HepG2 (cell line): ENCODE results near the gene ITPRIP. TPM values are rescaled to one million over a fixed set of nuclear protein-coding genes. Genes with fewer than 3 reads are reported as not detected.

ENCODE experiments used
- ARHGAP35 ChIP-seq: sonication (generic); formaldehyde crosslinking; IDR thresholded peaks from 2 replicates; pipeline ENCODE4 v1.9.0; 2022; ENCODE audit warnings: mild to moderate bottlenecking, inconsistent platforms, moderate library complexity, missing genetic modification reagents, borderline replicate concordance
- CEBPB ChIP-seq: IDR thresholded peaks from 2 replicates; pipeline ENCODE4 v1.6.1; 2011; ENCODE audit warnings: low read depth, low read length, improper control_type of control experiment, borderline replicate concordance
- CHD2 ChIP-seq: IDR thresholded peaks from 2 replicates; pipeline ENCODE4 v1.6.1; 2011; ENCODE audit warnings: low read depth, low read length, improper control_type of control experiment
- FOSL1 ChIP-seq: sonication (generic); formaldehyde crosslinking; IDR thresholded peaks from 2 replicates; pipeline ENCODE4 v1.9.0; 2021; ENCODE audit warnings: missing genetic modification reagents, borderline replicate concordance
- FOXP1 ChIP-seq, 2 experiments: fragments of 450-650 bp in 1 of 2; IDR thresholded peaks; 2 replicates each; pipeline ENCODE4 v1.6.1; 2017 to 2018; ENCODE audit warnings: antibody characterized with exemption in 1 of 2
- HNF4A ChIP-seq: sonication (generic); formaldehyde crosslinking; IDR thresholded peaks from 2 replicates; pipeline ENCODE4 v1.4.0; 2020; ENCODE audit warnings: missing genetic modification reagents
- MXI1 ChIP-seq: IDR thresholded peaks from 3 replicates; pipeline ENCODE4 v1.6.1; 2012; ENCODE audit warnings: low read depth, low read length, inconsistent platforms, borderline replicate concordance
- MYC ChIP-seq: sonication (generic); formaldehyde crosslinking; IDR thresholded peaks from 2 replicates; pipeline ENCODE4 v1.9.0; 2021; ENCODE audit warnings: missing genetic modification reagents, borderline replicate concordance
- NCOA1 ChIP-seq: sonication (generic); formaldehyde crosslinking; IDR thresholded peaks from 2 replicates; pipeline ENCODE4 v1.9.0; 2021; ENCODE audit warnings: missing genetic modification reagents
- NFE2L1 ChIP-seq: sonication (generic); formaldehyde crosslinking; IDR thresholded peaks from 2 replicates; pipeline ENCODE4 v1.4.0; 2020; ENCODE audit warnings: missing genetic modification reagents, mild to moderate bottlenecking, borderline replicate concordance
- NFKBIZ ChIP-seq: IDR thresholded peaks from 2 replicates; pipeline ENCODE4 v1.6.1; 2018; ENCODE audit warnings: missing genetic modification reagents, missing compliant biosample characterization
- RFX3 ChIP-seq: IDR thresholded peaks from 2 replicates; pipeline ENCODE4 v1.6.1; 2016; ENCODE audit warnings: missing biosample characterization, missing genetic modification reagents
- RFXAP ChIP-seq: sonication (generic); formaldehyde crosslinking; IDR thresholded peaks from 2 replicates; pipeline ENCODE4 v1.4.0; 2020; ENCODE audit warnings: missing genetic modification reagents, borderline replicate concordance
- SMAD3 ChIP-seq: sonication (generic); formaldehyde crosslinking; IDR thresholded peaks from 2 replicates; pipeline ENCODE4 v1.4.0; 2020; ENCODE audit warnings: missing genetic modification reagents
- ZFY ChIP-seq: sonication (generic); formaldehyde crosslinking; IDR thresholded peaks from 2 replicates; pipeline ENCODE4 v1.4.0; 2020; ENCODE audit warnings: missing genetic modification reagents
- ZNF296 ChIP-seq: sonication (generic); formaldehyde crosslinking; conservative IDR thresholded peaks from 2 replicates; pipeline ENCODE4 v1.5.0; 2020; ENCODE audit warnings: mild to moderate bottlenecking, missing genetic modification reagents
- ZNF329 ChIP-seq: sonication (generic); formaldehyde crosslinking; IDR thresholded peaks from 2 replicates; pipeline ENCODE4 v1.9.0; 2021; ENCODE audit warnings: low read depth, mild to moderate bottlenecking, missing genetic modification reagents
- ZNF510 ChIP-seq: sonication (generic); formaldehyde crosslinking; IDR thresholded peaks from 2 replicates; pipeline ENCODE4 v1.4.0; 2020; ENCODE audit warnings: low read depth, mild to moderate bottlenecking, missing genetic modification reagents
- ZNF678 ChIP-seq: sonication (generic); formaldehyde crosslinking; IDR thresholded peaks from 2 replicates; pipeline ENCODE4 v1.4.0; 2020; ENCODE audit warnings: mild to moderate bottlenecking, missing genetic modification reagents
- ZSCAN9 ChIP-seq: IDR thresholded peaks from 2 replicates; pipeline ENCODE4 v1.6.1; 2016; ENCODE audit warnings: borderline replicate concordance
- polyA plus RNA-seq, 8 experiments: library from polyadenylated mRNA; depleted of rRNA in 3 of 8; stranded (reverse) in 7 of 8; unstranded in 1 of 8; fragments of >200 nt; fragmentation: Illumina TruSeq in 4 of 8; extraction: Trizol in 4 of 8; gene quantifications; 2 replicates each; pipeline versions ENCODE4 v1.2.1 to v1.2.3, GENCODE V29; 2011 to 2016; ENCODE audit warnings: low read depth in 4 of 8, missing spikeins in 1 of 8, mixed read lengths in 1 of 8; ENCODE audit not compliant: insufficient read depth in 1 of 8
- total RNA-seq, 5 experiments: library from RNA; depleted of rRNA; stranded (reverse); fragments of >200 nt; fragmentation: Illumina TruSeq; extraction: Trizol; gene quantifications; 2 replicates each; pipeline ENCODE4 v1.2.3, GENCODE V29; 2016; ENCODE audit warnings: low read depth in 1 of 5
- TF ChIP-seq, protein P1 (sequence below): IDR thresholded peaks from 2 replicates; pipeline ENCODE4 v1.6.1; 2018; ENCODE audit warnings: missing genetic modification reagents

The ITPRIP gene
- total and polyA plus RNA-seq, 2 of the 13 experiments (the other 11 are each of a cell fraction or from before 2014, with no cell fraction given): 1.00 to 2.8 TPM

DNA sequence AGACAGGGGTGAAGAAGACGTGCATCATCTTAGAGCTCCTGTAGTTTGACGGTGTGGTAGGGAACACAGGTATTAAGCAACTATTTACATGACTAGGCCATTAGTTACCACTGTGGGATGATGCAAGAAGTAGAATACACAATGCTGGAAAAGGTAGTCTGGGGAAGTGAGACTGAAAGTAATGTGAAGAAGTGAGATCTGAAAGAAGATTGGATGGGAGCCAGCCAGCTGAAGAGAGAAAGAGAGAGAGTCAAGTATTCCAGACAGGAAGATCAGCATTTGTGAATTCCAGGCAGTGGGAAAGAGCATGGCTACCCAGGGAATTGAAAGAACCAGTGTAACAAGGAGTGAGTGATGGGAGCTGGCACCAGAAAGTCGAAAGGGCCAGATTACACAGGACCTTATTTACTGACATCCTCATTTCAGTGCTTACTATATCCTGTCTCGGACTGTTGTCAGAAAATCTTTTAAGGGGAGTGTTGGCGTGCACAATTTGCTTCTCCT lies 11.4 kb upstream of the ITPRIP start (continued):
- TF ChIP-seq ZNF678 (CRISPR knock-in tag): no peak
- TF ChIP-seq NCOA1 (CRISPR knock-in tag): no peak
- no peak for TF ChIP-seq MYC (CRISPR knock-in tag)
- TF ChIP-seq, protein P1, sequence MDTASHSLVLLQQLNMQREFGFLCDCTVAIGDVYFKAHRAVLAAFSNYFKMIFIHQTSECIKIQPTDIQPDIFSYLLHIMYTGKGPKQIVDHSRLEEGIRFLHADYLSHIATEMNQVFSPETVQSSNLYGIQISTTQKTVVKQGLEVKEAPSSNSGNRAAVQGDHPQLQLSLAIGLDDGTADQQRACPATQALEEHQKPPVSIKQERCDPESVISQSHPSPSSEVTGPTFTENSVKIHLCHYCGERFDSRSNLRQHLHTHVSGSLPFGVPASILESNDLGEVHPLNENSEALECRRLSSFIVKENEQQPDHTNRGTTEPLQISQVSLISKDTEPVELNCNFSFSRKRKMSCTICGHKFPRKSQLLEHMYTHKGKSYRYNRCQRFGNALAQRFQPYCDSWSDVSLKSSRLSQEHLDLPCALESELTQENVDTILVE (CRISPR knock-in tag): peak; percentile 66; the same call in 1 of the 2 replicates
- TF ChIP-seq ZSCAN9 (CRISPR knock-in tag): 0 out of 2 replicates have a peak, but pooled peaks have one; percentile 62
- TF ChIP-seq CEBPB: peak; percentile 97
- TF ChIP-seq ARHGAP35 (CRISPR knock-in tag): no peak
- TF ChIP-seq RFXAP: no peak
- TF ChIP-seq HNF4A: no peak
- no peak for TF ChIP-seq ZNF510 (CRISPR knock-in tag)
- TF ChIP-seq NFE2L1 (CRISPR knock-in tag): no peak
- TF ChIP-seq ZNF329 (CRISPR knock-in tag): no peak
- 0 out of 2 replicates have a peak, but pooled peaks have one; percentile 21 for TF ChIP-seq RFX3
- TF ChIP-seq MXI1: peak; percentile 21; the same call in 1 of the 3 replicates
- no peak for TF ChIP-seq FOXP1 (IDR thresholded peaks at IDR 0.05)
- TF ChIP-seq FOXP1 (CRISPR knock-in tag; IDR thresholded peaks at IDR 0.05): peak; percentile 71
- TF ChIP-seq ZFY (CRISPR knock-in tag): no peak
- TF ChIP-seq SMAD3 (CRISPR knock-in tag): 0 out of 2 replicates have a peak, but pooled peaks have one; percentile 7
- peak; percentile 62; the same call in 1 of the 2 replicates for TF ChIP-seq NFKBIZ
- TF ChIP-seq FOSL1: no peak
- TF ChIP-seq ZNF296 (CRISPR knock-in tag): no peak
- no peak for TF ChIP-seq CHD2
